Right lobe of liver (tissue), 6 donors: ENCODE data around the gene ASB1. TPM values are rescaled to one million over a fixed set of nuclear protein-coding genes. Genes with fewer than 3 reads are reported as not detected.

Experiments used
- ATAC-seq, 4 donors: fragments of 200-7000 bp; cut with Tn5 transposase; one replicate each; pipeline ENCODE4 v1.9.1; 2020; ENCODE audit warnings: mild to moderate bottlenecking in 4 of 4, moderate library complexity in 4 of 4
- DNase-seq, 3 donors: peaks; one replicate each; pipeline ENCODE4 v3.0.0-alpha.2; 2020
- H3K27ac ChIP-seq, 3 donors: fragments of 200-600 bp; one replicate each; pipeline ENCODE4 v1.8.0; 2022
- H3K27me3 ChIP-seq, 2 donors: fragments of 200-600 bp; one replicate each; pipeline ENCODE4 v1.8.0; 2022
- H3K36me3 ChIP-seq, 4 donors: fragments of 200-600 bp; sonication (generic) in 1 of 4; one replicate each; pipeline versions ENCODE4 v1.5.1 to v1.8.0; 2017 to 2022; ENCODE audit warnings: control low read depth in 1 of 4
- H3K4me1 ChIP-seq, 4 donors: fragments of 200-600 bp; sonication (generic) in 1 of 4; one replicate each; pipeline versions ENCODE4 v1.5.1 to v1.8.0; 2017 to 2022; ENCODE audit warnings: control low read depth in 1 of 4
- H3K4me3 ChIP-seq, 3 donors: fragments of 200-600 bp; one replicate each; pipeline ENCODE4 v1.8.0; 2022
- H3K9me3 ChIP-seq, 4 donors: fragments of 200-600 bp; sonication (generic) in 1 of 4; one replicate each; pipeline versions ENCODE4 v1.5.1 to v1.8.0; 2017 to 2022; ENCODE audit warnings: control low read depth in 1 of 4
- POLR2A ChIP-seq: fragments of 450-650 bp; IDR thresholded peaks from one replicate; pipeline ENCODE4 v1.6.1; 2017; ENCODE audit warnings: antibody characterized with exemption, mild to moderate bottlenecking
- WGBS: methylation state at CpG from one replicate; pipeline ENCODE4 v1.1.6; 2018; ENCODE audit warnings: low coverage, low lambda C conversion rate; ENCODE audit not compliant: insufficient coverage; ENCODE audit errors: missing lambda C conversion rate; 5-methylcytosine and 5-hydroxymethylcytosine counted together
- intact Hi-C, 2 donors: fragments of 100-400 bp; cut with DNase I; formaldehyde crosslinking; loops; one replicate each; pipeline versions ENCODE4 v1.11.2 to v1.14.1; 2022
- total RNA-seq, 6 experiments: library from RNA; depleted of rRNA in 2 of 6; stranded (reverse); fragments of >200 nt in 2 of 6; fragmentation: NEBNext Ultra II Directional in 3 of 6; extraction: Animal tissue kit (Norgen Biotek cat#: 25700) in 3 of 6; gene quantifications; one replicate each; pipeline versions ENCODE4 v1.1.0 to v1.2.4, GENCODE V29; 2016 to 2023
- TF ChIP-seq, protein P1 (sequence below), 4 donors: fragments of 200-600 bp in 3 of 4; fragments of 450-650 bp in 1 of 4; IDR thresholded peaks; one replicate each; pipeline versions ENCODE4 v1.5.1 to v1.8.0; 2016 to 2022; ENCODE audit warnings: antibody characterized with exemption in 4 of 4, mild to moderate bottlenecking in 2 of 4
- donor health status: DM: no; HTN: yes; CAD: no.
- donor health status: DM: no; HTN: no; CAD: no.
- donor health status: DM: no; HTN: no; CAD: no.
- donor health status: DM: no; HTN: yes; CAD: no.
- donor health status: DM: no; HTN: yes; CAD: no.

The ASB1 gene
- total RNA-seq, 6 experiments from 2014 or later = 6.3 to 18.2 (median 8.4) TPM

DNA sequence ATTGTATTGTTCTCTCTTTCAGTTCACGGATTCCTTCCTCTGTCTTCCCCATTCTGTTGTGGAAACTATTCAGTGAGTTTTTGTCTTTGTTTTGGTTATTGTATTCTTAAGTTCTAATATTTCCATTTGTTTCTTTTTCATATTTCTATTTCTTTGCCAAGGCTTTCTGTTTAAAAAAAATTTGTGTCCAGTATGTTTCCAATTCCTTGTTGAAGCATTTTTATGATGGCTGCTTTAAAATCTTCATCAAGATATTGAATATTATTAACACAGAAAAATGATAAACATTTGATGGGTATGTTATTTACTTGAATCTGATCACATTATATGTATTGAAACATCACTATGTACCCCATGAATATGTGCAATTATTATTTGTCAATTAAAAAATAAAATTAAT is 42.4 kb downstream of the ASB1 start:
- H3K4me3 ChIP-seq = no peak overlapping the region
- 83% methylated on average over 1 of the region's 1 CpG for WGBS
- H3K9me3 ChIP-seq = no peaks in the 10 kb centered on the region
- no peaks in the 10 kb centered on the region for H3K27me3 ChIP-seq
- H3K36me3 ChIP-seq = no peaks in the 10 kb centered on the region
- H3K27ac ChIP-seq = no peak overlapping the region
- intact Hi-C loops = no loop called here
- TF ChIP-seq POLR2A = no peak
- TF ChIP-seq, protein P1, sequence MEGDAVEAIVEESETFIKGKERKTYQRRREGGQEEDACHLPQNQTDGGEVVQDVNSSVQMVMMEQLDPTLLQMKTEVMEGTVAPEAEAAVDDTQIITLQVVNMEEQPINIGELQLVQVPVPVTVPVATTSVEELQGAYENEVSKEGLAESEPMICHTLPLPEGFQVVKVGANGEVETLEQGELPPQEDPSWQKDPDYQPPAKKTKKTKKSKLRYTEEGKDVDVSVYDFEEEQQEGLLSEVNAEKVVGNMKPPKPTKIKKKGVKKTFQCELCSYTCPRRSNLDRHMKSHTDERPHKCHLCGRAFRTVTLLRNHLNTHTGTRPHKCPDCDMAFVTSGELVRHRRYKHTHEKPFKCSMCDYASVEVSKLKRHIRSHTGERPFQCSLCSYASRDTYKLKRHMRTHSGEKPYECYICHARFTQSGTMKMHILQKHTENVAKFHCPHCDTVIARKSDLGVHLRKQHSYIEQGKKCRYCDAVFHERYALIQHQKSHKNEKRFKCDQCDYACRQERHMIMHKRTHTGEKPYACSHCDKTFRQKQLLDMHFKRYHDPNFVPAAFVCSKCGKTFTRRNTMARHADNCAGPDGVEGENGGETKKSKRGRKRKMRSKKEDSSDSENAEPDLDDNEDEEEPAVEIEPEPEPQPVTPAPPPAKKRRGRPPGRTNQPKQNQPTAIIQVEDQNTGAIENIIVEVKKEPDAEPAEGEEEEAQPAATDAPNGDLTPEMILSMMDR (IDR thresholded peaks at IDR 0.05) = no peak
- ATAC-seq (no peak), DNase-seq (no peak)
- no peaks in the 10 kb centered on the region for H3K4me1 ChIP-seq

DNA sequence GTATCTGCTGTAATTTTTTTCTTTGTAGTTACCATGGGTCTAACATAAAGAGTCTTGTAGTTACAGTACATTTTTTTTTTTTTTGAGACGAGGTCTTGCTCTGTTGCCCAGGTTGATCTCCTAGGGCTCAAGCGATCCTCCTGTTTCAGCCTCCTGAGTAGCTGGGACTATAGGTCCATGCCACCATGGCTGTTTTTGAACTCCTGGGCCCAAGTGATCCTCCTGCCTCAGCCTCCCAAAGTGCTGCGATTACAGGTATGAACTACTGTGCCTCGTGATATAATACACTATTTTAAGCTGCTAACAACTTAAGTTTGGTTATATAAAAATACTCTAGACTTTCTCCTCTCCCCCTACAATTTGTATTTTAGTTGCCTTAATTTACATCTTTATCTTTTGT is 46.3 kb downstream of the ASB1 start:
- no peaks in the 10 kb centered on the region for H3K36me3 ChIP-seq
- intact Hi-C loops = no loop called here
- no peak for TF ChIP-seq POLR2A
- TF ChIP-seq, protein P1 (IDR thresholded peaks at IDR 0.05) = no peak
- H3K9me3 ChIP-seq = no peaks in the 10 kb centered on the region
- no peak overlapping the region for H3K27ac ChIP-seq
- H3K4me1 ChIP-seq = no peaks in the 10 kb centered on the region
- H3K27me3 ChIP-seq = no peaks in the 10 kb centered on the region
- ATAC-seq (no peak), DNase-seq (no peak)
- H3K4me3 ChIP-seq = no peak overlapping the region
- 81% methylated on average over 4 of the region's 4 CpGs for WGBS

DNA sequence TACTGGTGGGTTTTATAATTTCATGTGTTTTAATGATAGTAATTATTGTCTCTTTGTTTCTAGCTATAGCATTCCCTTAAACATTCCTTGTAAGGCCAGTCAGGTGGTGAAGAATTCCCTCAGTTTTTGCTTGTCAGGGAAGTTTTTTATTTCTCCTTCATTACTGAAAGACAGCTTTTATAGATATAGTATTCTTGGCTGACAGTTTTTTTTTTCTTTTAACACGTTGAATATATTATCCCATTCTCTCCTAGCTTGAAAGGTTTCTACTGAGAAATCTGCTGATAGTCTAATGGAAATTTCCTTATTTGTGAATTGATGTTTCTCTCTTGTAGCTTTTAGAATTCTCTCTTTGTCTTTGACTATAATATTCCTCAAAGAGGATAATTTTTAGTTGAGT is 46.8 kb downstream of the ASB1 start:
- no peaks in the 10 kb centered on the region for H3K9me3 ChIP-seq
- no peak overlapping the region for H3K27ac ChIP-seq
- DNase-seq (no peak), ATAC-seq (no peak)
- no peak overlapping the region for H3K4me3 ChIP-seq
- intact Hi-C loops = no loop called here
- TF ChIP-seq POLR2A = no peak
- no peaks in the 10 kb centered on the region for H3K27me3 ChIP-seq
- WGBS = 70% methylated on average over 1 of the region's 1 CpG
- H3K36me3 ChIP-seq = no peaks in the 10 kb centered on the region
- H3K4me1 ChIP-seq = no peaks in the 10 kb centered on the region

DNA sequence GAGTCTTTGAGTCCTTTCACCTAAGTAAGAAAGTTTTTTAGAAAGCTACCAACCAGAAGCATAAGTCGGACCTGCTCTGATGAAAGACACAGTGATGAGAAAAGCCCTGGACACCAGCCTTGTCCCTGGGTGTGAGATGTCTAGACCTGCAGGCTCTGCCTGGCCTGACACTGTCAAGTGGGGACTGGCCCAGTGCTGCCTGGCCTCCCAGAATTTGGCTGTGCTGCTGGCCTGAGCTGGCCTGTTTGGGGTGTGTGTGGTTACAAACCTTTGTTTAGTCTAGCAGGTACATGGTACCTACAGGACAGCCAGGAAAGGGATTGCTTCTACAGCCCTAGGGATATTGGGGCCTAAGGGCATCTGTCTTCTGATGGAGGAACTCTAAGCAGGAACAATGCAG is 48.3 kb downstream of the ASB1 start:
- Histone ChIP-seq H3K9me3 (no peaks in the 10 kb centered on the region), H3K4me3 (no peak overlapping the region), H3K36me3 (no peaks in the 10 kb centered on the region), H3K27me3 (no peaks in the 10 kb centered on the region), H3K27ac (no peak overlapping the region), H3K4me1 (no peaks in the 10 kb centered on the region)
- intact Hi-C loops = no loop called here
- ATAC-seq (no peak), DNase-seq (no peak)
- WGBS = 100% methylated on average over 1 of the region's 1 CpG
- TF ChIP-seq, protein P1 (IDR thresholded peaks at IDR 0.05) = no peak
- no peak for TF ChIP-seq POLR2A

DNA sequence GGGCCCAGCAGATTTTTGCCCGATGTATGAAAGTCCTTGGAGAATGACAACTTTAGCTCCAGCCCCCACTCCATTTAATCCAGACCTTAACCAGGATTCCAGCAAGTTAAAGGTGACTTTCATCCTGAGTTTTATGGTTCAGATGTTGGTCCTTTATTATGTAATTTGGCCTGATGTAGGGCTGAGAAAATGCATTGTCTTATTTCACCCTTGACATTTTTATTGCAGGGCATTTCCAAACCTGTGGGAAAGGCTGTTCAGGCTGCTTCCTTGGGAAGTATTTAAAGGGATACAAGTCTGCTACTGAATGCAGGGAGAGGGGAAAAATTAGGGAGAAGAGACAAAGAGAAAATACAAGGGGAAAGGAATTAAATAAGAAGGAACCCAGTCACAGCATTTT is 48.8 kb downstream of the ASB1 start:
- no peak overlapping the region for H3K4me3 ChIP-seq
- TF ChIP-seq POLR2A = no peak
- TF ChIP-seq, protein P1 (IDR thresholded peaks at IDR 0.05) = no peak
- intact Hi-C loops = no loop called here
- no peak overlapping the region for H3K27ac ChIP-seq
- H3K9me3 ChIP-seq = no peaks in the 10 kb centered on the region
- ATAC-seq (no peak), DNase-seq (no peak)
- no peaks in the 10 kb centered on the region for H3K4me1 ChIP-seq
- no peaks in the 10 kb centered on the region for H3K36me3 ChIP-seq
- WGBS = 60% methylated on average over 1 of the region's 1 CpG
- H3K27me3 ChIP-seq = no peaks in the 10 kb centered on the region
